ENCODE results near the gene COL6A2. TPM values are rescaled to one million over a fixed set of nuclear protein-coding genes. Genes with fewer than 3 reads are reported as not detected.

Gene COL6A2
- total and polyA plus RNA-seq, 10 of the 15 experiments (the other 5 are each of a cell fraction or from before 2014, with no cell fraction given) = 0.16 to 1.3 (median 0.34) TPM; not detected in 7

DNA sequence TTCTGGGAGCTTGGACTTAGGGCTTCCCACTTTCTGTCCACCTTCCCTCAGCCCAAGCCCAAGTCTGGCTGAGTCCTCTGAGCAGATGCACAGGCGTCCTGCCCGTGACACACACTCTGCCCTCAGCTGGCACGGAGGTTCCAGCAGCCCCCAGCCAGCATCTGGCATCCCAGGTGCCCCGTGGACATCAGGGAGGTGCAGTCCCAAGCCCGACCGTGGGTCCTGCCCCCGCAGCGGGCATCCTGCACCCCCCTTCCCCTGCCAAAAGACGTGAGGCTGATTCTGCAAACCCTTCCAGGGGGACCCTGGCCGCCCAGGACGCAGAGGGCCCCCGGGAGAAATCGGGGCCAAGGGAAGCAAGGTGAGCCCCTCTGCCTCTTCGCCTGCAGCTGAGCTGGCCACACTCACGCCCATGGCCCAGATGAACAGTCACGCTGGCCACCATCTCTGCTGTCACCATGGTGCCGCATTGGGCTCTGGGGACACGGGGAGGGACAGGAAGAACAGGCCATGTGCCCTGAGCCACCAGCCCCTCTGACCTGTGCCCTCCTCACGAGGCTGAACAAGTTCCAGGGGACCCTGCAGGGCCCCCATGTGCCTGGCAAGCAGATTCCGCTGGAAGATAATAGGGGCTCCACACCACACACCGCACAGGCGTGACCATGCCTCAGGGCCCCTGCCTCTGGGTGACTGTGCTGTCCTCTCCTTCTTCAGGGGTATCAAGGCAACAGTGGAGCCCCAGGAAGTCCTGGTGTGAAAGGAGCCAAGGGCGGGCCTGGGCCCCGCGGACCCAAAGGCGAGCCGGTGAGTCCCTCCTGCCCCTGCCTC, 20.6 kb downstream of the COL6A2 start:
- 19% methylated on average over 27 of the region's 27 CpGs for WGBS (ENCODE audit: insufficient coverage, insufficient replicate concordance, low lambda C conversion rate, missing lambda C conversion rate)
- ChIA-PET RAD21 (ENCODE audit: unreplicated experiment) (no interaction called here), SMC1A (ENCODE audit: uncharacterized antibody, unreplicated experiment) (no interaction called here), POLR2A (no interaction called here), CTCF (no interaction called here)
- DNase-seq (ENCODE audit: low read depth, low spot score) (no peak), ATAC-seq (no peak), FAIRE-seq (no peak)
- no peak overlapping the region for H2AFZ ChIP-seq (ENCODE audit: control insufficient read depth, low read depth, low read length)
- no peaks in the 10 kb centered on the region for H4K20me1 ChIP-seq (ENCODE audit: control insufficient read depth, insufficient read depth)
- BruUV-seq (replicated peaks) = no TSS peak
- no peak overlapping the region for H3K4me2 ChIP-seq (ENCODE audit: control insufficient read depth, insufficient read depth)
- no peaks in the 10 kb centered on the region for H3K27me3 ChIP-seq (replicated peaks in 1 of 2; ENCODE audit: control insufficient read depth in 2 of 2, insufficient read depth in 2 of 2, low read length in 1 of 2)
- H3K79me2 ChIP-seq (ENCODE audit: control insufficient read depth, insufficient read depth, low read length) = no peaks in the 10 kb centered on the region
- no peaks in the 10 kb centered on the region; the same call in 2 of the 3 replicates for H3K9me3 ChIP-seq (replicated peaks; ENCODE audit: control insufficient read depth, insufficient read depth, low read length)
- in situ Hi-C loops (cut with MboI) = no loop called here
- no peak overlapping the region for H3K27ac ChIP-seq (ENCODE audit: control insufficient read depth, insufficient read depth)
- no peak overlapping the region for H3K9ac ChIP-seq (ENCODE audit: control insufficient read depth, insufficient read depth, low read length)
- no peak overlapping the region for H3K4me3 ChIP-seq
- TF ChIP-seq EZH2 (IDR thresholded peaks at IDR 0.05; ENCODE audit: borderline replicate concordance, control insufficient read depth, low read depth, low read length) (no peak), ZNF274 (IDR thresholded peaks at IDR 0.05; ENCODE audit: insufficient read depth, insufficient read length) (no peak), RB1 (IDR thresholded peaks at IDR 0.05; ENCODE audit: borderline replicate concordance) (no peak), POLR2AphosphoS2 (IDR thresholded peaks at IDR 0.05; ENCODE audit: low read depth, low read length) (no peak), BMI1 (IDR thresholded peaks at IDR 0.05; ENCODE audit: borderline replicate concordance) (no peak), ZZZ3 (IDR thresholded peaks at IDR 0.05; ENCODE audit: control insufficient read depth, insufficient read length, low read depth) (no peak), YBX1 (IDR thresholded peaks at IDR 0.05) (no peak)
- TF ChIP-seq, protein P1, sequence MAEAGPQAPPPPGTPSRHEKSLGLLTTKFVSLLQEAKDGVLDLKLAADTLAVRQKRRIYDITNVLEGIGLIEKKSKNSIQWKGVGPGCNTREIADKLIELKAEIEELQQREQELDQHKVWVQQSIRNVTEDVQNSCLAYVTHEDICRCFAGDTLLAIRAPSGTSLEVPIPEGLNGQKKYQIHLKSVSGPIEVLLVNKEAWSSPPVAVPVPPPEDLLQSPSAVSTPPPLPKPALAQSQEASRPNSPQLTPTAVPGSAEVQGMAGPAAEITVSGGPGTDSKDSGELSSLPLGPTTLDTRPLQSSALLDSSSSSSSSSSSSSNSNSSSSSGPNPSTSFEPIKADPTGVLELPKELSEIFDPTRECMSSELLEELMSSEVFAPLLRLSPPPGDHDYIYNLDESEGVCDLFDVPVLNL (IDR thresholded peaks at IDR 0.05; ENCODE audit: low read depth, low read length) = no peak
- TF ChIP-seq, protein P2, sequence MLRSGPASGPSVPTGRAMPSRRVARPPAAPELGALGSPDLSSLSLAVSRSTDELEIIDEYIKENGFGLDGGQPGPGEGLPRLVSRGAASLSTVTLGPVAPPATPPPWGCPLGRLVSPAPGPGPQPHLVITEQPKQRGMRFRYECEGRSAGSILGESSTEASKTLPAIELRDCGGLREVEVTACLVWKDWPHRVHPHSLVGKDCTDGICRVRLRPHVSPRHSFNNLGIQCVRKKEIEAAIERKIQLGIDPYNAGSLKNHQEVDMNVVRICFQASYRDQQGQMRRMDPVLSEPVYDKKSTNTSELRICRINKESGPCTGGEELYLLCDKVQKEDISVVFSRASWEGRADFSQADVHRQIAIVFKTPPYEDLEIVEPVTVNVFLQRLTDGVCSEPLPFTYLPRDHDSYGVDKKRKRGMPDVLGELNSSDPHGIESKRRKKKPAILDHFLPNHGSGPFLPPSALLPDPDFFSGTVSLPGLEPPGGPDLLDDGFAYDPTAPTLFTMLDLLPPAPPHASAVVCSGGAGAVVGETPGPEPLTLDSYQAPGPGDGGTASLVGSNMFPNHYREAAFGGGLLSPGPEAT (IDR thresholded peaks at IDR 0.05; ENCODE audit: low read depth) = no peak
- TF ChIP-seq, protein P3, sequence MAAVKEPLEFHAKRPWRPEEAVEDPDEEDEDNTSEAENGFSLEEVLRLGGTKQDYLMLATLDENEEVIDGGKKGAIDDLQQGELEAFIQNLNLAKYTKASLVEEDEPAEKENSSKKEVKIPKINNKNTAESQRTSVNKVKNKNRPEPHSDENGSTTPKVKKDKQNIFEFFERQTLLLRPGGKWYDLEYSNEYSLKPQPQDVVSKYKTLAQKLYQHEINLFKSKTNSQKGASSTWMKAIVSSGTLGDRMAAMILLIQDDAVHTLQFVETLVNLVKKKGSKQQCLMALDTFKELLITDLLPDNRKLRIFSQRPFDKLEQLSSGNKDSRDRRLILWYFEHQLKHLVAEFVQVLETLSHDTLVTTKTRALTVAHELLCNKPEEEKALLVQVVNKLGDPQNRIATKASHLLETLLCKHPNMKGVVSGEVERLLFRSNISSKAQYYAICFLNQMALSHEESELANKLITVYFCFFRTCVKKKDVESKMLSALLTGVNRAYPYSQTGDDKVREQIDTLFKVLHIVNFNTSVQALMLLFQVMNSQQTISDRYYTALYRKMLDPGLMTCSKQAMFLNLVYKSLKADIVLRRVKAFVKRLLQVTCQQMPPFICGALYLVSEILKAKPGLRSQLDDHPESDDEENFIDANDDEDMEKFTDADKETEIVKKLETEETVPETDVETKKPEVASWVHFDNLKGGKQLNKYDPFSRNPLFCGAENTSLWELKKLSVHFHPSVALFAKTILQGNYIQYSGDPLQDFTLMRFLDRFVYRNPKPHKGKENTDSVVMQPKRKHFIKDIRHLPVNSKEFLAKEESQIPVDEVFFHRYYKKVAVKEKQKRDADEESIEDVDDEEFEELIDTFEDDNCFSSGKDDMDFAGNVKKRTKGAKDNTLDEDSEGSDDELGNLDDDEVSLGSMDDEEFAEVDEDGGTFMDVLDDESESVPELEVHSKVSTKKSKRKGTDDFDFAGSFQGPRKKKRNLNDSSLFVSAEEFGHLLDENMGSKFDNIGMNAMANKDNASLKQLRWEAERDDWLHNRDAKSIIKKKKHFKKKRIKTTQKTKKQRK (IDR thresholded peaks at IDR 0.05; ENCODE audit: low read depth, low read length) = no peak
- TF ChIP-seq, protein P4, sequence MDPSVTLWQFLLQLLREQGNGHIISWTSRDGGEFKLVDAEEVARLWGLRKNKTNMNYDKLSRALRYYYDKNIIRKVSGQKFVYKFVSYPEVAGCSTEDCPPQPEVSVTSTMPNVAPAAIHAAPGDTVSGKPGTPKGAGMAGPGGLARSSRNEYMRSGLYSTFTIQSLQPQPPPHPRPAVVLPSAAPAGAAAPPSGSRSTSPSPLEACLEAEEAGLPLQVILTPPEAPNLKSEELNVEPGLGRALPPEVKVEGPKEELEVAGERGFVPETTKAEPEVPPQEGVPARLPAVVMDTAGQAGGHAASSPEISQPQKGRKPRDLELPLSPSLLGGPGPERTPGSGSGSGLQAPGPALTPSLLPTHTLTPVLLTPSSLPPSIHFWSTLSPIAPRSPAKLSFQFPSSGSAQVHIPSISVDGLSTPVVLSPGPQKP (IDR thresholded peaks at IDR 0.05; ENCODE audit: low read depth, low read length) = no peak
- H3K4me1 ChIP-seq (ENCODE audit: control insufficient read depth, insufficient read depth, low read length) = no peaks in the 10 kb centered on the region
- no peaks in the 10 kb centered on the region for H3K36me3 ChIP-seq (ENCODE audit: control insufficient read depth in 2 of 2, insufficient read depth in 2 of 2, low read length in 1 of 2)
- intact Hi-C loops (cut with micrococcal nuclease; ENCODE audit: unreplicated experiment) = no loop called here
